Dermis microvascular lymphatic vessel endothelial cell (primary cell): Measurements from ENCODE around the gene ANKRD13C. TPM values are rescaled to one million over a fixed set of nuclear protein-coding genes. Genes with fewer than 3 reads are reported as not detected.
"Not testable (repeated sequence)": the region's sequence is repeated elsewhere in the genome, so short reads cannot be mapped to it uniquely, and the experiment has no call there.

Source experiments
- DNase-seq, 2 donors: peaks; one replicate each; pipeline versions ENCODE4 v3.0.0 to v3.0.0-alpha.2; 2010; ENCODE audit warnings: low read depth in 2 of 2
- total RNA-seq: library from RNA; depleted of rRNA; stranded (reverse); fragments of >200 nt; gene quantifications from 2 replicates; pipeline ENCODE4 v1.2.1, GENCODE V29; 2014

ANKRD13C gene
- total RNA-seq, 1 donor from 2014 or later = 18.7 TPM

GRCh38 chr1:70360321-70360720 is 5.8 kb upstream of the ANKRD13C start:
- DNase-seq = no peak

GRCh38 chr1:70358921-70359564 is 4.5 kb upstream of the ANKRD13C start:
- DNase-seq = no peak

GRCh38 chr1:70355920-70356319 is 1.4 kb upstream of the ANKRD13C start:
- no peak for DNase-seq

GRCh38 chr1:70355111-70355407 is 537 bp upstream of the ANKRD13C start:
- no peak for DNase-seq

GRCh38 chr1:70353601-70354331 is 756 bp downstream of the ANKRD13C start:
- DNase-seq = peak in 1 of 2 donors; percentile 24

GRCh38 chr1:70353044-70353443 is 1.5 kb downstream of the ANKRD13C start:
- no peak for DNase-seq

GRCh38 chr1:70349799-70350198 is 4.7 kb downstream of the ANKRD13C start:
- DNase-seq = not testable (repeated sequence)

GRCh38 chr1:70348399-70349165 is 5.9 kb downstream of the ANKRD13C start:
- no peak for DNase-seq

GRCh38 chr1:70339644-70340043 is 14.9 kb downstream of the ANKRD13C start:
- not testable (repeated sequence) for DNase-seq

GRCh38 chr1:70336050-70336449 is 18.5 kb downstream of the ANKRD13C start:
- DNase-seq = no peak

GRCh38 chr1:70334436-70334835 is 20.1 kb downstream of the ANKRD13C start:
- no peak for DNase-seq

GRCh38 chr1:70333245-70333644 is 21.3 kb downstream of the ANKRD13C start:
- no peak for DNase-seq

GRCh38 chr1:70331962-70332361 is 22.6 kb downstream of the ANKRD13C start:
- no peak for DNase-seq

GRCh38 chr1:70327306-70328076 is 27.0 kb downstream of the ANKRD13C start:
- DNase-seq = peak in 1 of 2 donors; percentile 14

- no peak for DNase-seq
Observed at GRCh38 chr1:70324683-70325082, 29.8 kb downstream of the ANKRD13C start.

- peak in 1 of 2 donors; percentile 46 for DNase-seq
Observed at GRCh38 chr1:70319750-70320149, 34.8 kb downstream of the ANKRD13C start.

GRCh38 chr1:70318191-70318590 is 36.3 kb downstream of the ANKRD13C start:
- DNase-seq = no peak

- no peak for DNase-seq
Observed at GRCh38 chr1:70317087-70317486, 37.4 kb downstream of the ANKRD13C start.

GRCh38 chr1:70315782-70316181 is 38.7 kb downstream of the ANKRD13C start:
- DNase-seq = no peak

GRCh38 chr1:70314706-70315304 is 39.7 kb downstream of the ANKRD13C start:
- no peak for DNase-seq

GRCh38 chr1:70311369-70311768 is 43.2 kb downstream of the ANKRD13C start:
- DNase-seq = no peak
